HG03439 (cell line): ENCODE results near the gene CCDC170.
"Not testable (repeated sequence)": the region's sequence is repeated elsewhere in the genome, so short reads cannot be mapped to it uniquely, and the experiment has no call there.

Experiments used
- ATAC-seq: cut with Tn5 transposase; IDR thresholded peaks from one replicate; pipeline ENCODE4 v1.9.1; 2021; ENCODE audit warnings: mild to moderate bottlenecking, moderate library complexity; ENCODE audit not compliant: unreplicated experiment

The CCDC170 gene

DNA sequence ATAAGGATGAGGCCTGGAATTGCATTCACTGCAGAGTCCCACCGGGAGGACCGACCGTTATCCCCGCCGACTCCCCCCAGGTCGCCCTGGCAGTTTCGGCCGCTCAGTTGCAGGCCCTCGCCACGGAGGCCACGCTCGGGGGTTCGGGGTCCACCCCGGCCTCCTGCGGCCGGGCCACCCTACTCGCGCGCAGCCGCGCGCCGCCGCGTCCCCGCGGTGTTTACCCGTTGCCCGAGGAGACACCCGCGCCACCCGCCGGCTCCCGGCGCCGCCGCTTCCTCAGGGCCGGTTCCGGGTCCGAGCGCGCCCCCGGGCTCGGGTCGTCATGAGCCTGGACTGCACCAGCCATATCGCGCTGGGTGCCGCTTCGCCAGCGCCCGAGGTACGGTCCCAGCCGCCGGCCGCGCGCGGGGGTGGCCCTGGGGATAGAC lies at the start of gene CCDC170:
Gene CCDC170 (plus strand): TSS at position 214 of the 431 bp plus-strand sequence. CDS start 112 bp downstream, at position 326.
- ATAC-seq = no peak

DNA sequence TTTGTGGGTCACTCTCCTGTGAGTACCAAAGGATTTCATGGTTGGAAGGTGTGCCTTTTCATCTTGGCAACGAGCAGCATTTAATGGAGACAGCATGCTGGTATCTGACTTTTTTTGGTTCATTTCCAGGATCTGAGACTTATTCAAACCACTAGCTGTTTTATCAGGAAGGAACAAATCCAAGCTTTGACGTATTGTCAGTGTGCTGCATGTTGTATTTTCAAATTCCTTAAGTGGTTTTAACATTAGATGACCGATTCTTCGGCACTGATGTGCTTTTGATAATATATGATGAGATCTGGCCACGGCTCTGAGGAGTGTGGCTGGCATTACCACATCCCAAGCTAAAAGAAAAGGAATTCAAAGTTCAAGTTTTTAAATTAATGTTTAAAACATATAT lies 48.3 kb upstream of the CCDC170 start:
- no peak for ATAC-seq

GRCh38 chr6:151447237-151447636 lies 46.6 kb upstream of the CCDC170 start:
- no peak for ATAC-seq

DNA sequence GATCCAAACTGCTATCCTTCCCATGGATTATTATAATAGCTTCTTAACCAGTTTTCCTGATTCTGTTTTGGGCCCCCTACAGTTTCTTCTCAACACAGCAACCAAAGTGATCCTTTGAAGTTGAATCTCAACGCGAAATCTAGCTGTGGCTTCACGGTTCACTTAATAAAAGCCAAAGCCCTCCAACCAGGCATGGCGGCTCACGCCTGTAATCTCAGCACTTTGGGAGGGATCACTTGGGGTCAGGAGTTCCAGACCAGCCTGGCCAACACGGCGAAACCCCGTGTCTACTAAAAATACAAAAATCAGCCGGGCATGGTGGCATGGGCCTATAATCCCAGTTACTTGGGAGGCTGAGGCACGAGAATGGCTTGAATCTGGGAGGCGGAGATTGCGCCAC lies 45.2 kb upstream of the CCDC170 start:
- ATAC-seq = no peak

- ATAC-seq = not testable (repeated sequence)
These were observed 42.9 kb upstream of the CCDC170 start for GRCh38 chr6:151450928-151451327.

- ATAC-seq = no peak
These were observed 42.3 kb upstream of the CCDC170 start for GRCh38 chr6:151451417-151451949.

DNA sequence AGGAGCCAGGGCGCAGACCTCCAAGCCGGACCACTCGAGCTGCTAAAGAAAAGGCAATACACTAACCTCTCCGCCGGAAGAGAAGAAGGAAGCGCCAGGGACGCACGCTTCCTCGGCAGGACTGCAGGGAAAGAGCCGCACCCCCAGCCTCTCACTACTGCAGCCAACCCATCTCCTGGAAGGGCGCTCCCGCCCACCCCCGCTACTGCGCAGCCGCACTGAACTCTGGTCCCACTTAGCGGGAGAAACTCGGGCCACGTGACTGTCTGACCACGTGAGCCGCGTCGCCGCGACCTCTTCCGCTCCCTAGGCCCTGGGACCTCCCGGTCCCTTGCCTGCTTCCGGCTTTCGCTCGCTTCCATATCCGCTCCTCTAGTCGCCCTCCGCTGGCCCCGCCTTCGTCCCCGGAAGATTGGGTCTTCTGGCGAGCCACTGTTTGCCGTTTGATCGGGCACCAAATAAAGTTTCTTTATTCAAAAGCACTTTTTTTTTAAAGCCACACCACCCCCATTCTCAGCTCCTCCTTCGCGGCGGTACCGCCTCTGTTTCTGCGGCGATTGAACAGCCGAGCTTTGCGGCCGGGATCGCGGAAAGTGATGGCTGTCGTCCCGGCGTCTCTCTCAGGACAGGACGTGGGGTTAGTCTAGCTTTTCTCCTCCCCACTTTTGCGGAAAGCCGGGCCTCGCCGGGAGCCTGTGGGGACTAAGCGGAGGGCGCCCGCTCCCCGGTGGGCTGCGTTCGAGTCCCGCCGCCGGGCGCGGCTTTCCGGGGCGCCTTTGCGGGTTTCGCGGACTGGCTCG lies 41.7 kb upstream of the CCDC170 start, which contains the start of gene RMND1:
Gene RMND1 (minus strand): TSS at position 177 of the 800 bp plus-strand sequence. CDS start 6,315 bp downstream, outside the sequence.
- ATAC-seq = peak; percentile 99

DNA sequence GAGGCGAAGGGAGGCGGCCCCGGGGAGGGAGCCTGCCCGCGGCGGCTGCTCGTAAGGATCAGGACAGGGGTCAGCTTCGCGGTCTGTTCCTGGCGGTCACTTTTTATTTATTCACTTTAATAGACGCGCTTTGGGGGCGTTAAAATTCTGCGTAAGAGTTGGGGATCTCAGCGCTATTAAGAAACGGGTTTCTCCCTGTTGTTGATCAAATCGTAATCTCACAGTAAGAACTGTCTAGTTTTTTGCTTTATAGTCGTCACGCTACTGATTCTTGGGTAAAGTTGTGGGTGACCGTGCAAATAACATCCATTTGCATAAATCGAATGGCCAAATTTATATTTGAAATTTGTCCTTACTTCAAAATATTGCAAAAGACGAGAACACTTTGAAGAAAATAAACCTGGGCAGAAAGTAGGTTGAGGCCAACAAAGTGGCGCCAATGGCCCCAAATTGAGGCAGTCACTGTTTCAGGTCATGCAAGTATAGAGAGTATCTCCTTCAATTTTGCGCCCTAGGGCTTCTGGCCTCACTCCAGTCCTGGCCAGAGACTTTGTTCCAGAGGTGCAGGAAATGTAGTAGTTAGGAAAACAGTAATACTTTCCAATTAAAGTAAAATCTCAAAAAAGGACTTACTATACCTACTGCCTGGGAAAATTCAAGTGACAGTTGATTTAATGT lies 40.9 kb upstream of the CCDC170 start:
- ATAC-seq = no peak

DNA sequence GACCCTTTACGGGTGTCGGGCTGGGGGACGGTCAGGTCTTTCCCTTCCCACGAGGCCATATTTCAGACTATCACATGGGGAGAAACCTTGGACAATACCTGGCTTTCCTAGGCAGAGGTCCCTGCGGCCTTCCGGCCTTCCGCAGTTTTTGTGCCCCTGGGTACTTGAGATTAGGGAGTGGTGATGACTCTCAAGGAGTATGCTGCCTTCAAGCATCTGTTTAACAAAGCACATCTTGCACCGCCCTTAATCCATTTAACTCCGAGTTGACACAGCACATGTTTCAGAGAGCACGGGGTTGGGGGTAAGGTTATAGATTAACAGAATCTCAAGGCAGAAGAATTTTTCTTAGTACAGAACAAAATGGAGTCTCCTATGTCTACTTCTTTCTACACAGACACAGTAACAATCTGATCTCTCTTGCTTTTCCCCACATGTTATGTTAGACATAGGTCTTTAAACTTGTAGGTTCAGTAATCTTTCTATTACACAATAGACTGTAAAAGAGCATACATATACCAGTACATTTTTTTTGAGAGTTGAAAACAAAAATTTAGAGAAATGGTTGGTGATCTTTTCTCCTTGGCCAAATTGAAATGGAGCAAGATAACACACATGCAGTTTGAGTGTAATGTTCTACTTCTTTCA lies 37.9 kb upstream of the CCDC170 start:
- ATAC-seq = not testable (repeated sequence)

GRCh38 chr6:151461673-151462072 lies 32.1 kb upstream of the CCDC170 start:
- no peak for ATAC-seq

GRCh38 chr6:151464702-151465101 lies 29.1 kb upstream of the CCDC170 start:
- no peak for ATAC-seq

GRCh38 chr6:151475653-151476523 lies 17.9 kb upstream of the CCDC170 start:
- peak; percentile 57 for ATAC-seq

GRCh38 chr6:151477726-151478125 lies 16.1 kb upstream of the CCDC170 start:
- no peak for ATAC-seq

GRCh38 chr6:151478670-151479069 lies 15.1 kb upstream of the CCDC170 start:
- no peak for ATAC-seq

GRCh38 chr6:151481786-151482185 lies 12.0 kb upstream of the CCDC170 start:
- no peak for ATAC-seq

GRCh38 chr6:151482290-151482689 lies 11.5 kb upstream of the CCDC170 start:
- ATAC-seq = no peak

- no peak for ATAC-seq
These were observed 9.8 kb upstream of the CCDC170 start for GRCh38 chr6:151483994-151484393.

DNA sequence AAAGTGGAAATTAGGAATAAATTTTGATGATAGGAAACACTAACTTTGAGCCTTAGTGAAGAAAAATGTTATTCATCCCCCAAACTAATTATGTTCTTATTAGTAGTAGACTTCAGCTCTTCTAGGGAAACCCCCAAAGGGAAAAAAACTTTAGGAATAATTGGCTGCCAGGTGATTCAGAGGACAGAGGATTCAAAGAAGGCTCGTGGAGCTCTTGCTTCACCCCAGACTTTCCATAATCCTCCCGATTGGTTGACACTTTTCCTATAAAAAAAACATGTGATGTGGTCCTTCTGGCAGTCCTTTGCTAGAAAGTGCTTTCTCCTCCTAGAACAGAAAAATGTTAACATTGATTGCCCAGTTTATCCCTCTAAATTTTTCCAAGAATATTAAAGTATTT lies 5.6 kb upstream of the CCDC170 start:
- no peak for ATAC-seq

DNA sequence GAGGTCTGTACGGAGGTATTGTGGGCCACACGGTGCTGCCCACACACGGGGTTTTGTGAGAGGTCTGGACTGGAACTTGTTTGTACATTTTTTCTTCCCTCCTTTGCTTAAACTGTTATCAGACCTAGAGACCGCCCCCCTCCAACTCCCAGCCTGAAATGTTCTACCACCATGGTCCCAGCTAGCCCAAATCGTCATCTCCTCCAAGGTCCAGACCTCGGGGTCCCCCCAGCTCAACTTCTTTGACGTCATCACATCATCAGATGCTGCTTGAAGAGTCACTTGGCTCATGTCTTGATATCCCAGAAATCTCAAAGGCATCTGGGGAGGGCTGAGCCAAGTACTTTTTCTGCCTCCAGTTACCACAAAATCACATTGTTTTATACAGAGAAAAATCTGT lies 2.8 kb upstream of the CCDC170 start:
- no peak for ATAC-seq

GRCh38 chr6:151493161-151493803 lies 535 bp upstream of the CCDC170 start:
- ATAC-seq = no peak
